ENCODE data around the gene RFNG.

Gene RFNG

DNA sequence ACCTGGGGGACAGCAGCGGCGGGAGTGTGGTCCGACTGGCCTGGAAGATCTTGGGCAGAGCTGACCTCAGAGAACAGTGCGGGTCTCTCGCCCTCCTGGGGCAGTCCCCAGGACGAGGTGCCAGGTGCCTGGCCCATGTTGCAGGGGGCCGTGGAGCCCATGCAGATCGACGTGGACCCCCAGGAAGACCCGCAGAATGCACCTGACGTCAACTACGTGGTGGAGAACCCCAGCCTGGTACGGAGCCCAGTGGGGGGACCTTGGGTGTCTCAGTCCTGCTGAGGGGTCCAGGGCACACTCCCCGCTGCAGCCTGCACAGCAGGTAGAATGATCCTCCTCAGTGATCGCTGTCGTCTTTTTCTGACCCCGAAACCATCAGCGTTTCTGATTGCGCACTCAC is 1.5 kb upstream of the RFNG start:
- in situ Hi-C loops (cut with MboI; ENCODE audit: low sequenced_read_pairs, unreplicated experiment): no loop called here
- TF ChIP-seq CTCF (IDR thresholded peaks at IDR 0.05; ENCODE audit: borderline replicate concordance, control extremely low read depth, extremely low read depth, insufficient read depth, missing control alignments): no peak
- DNase-seq (ENCODE audit: low spot score): no peak

DNA sequence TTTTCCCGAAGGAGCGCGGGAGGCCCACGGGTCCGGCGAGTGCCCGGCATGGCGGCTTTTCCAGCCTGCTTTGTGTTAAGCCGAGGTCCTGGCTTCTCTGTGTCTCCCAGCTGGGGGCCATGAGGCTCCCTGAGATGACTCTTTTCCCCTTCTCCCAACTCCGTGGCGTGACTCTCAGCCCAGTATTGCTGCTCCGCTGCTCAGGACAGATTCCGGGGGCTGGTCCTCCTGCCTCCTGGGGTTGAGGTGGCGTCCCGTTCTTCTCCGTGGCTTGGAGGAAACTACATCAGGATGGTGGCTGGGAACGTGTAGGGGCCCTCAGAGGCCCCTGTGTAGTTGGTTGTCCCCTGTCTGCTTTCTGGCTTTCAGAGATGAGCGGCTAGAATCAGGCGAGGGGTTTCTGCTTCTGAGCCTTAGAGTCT is 1.0 kb upstream of the RFNG start:
- in situ Hi-C loops (cut with MboI; ENCODE audit: low sequenced_read_pairs, unreplicated experiment): no loop called here
- TF ChIP-seq CTCF (IDR thresholded peaks at IDR 0.05; ENCODE audit: borderline replicate concordance, control extremely low read depth, extremely low read depth, insufficient read depth, missing control alignments): no peak
- DNase-seq (ENCODE audit: low spot score): no peak

DNA sequence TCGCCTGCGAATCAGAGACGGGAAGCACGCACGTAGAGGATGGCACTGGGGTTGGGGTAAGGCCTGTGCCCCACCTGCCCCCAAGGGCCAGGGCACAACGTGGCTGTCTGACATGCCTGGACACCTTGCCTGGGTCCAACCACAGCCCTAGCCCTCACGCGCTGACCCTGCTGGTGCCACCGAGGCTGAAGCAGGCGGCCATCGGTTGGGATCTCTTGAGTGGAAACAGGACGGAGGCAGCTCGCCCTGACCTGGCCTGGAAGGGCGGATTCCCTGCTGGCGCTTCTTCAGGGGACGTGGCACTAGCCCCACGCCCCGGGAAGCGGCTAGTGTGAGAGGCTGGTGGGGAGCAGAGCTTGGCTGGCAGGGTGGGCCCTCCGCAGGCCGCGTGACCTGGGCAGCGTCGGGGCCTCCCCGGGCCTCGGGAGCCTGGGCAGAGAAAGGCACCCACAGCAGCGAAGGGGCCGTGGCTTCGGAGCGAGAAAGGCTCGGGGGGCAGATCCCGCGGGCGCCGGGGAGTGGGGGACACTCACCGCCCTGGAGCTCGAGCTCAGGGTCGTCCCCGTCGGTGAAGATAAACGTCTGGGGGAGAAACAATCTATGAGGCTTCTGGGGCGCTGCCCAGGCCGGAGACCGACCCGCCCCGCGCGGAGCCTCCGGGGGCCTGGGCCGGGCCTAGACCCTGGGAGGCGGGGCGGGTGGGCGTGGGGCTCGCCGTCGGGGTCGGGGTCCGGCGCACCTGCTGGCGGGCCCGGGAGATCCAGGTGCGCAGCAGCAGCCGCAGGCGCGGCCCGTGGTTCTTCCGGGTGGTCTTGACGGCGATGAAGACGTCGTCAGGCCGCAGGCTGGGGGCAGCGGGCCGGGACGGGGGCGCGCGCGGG is 610 bp downstream of the RFNG start:
- DNase-seq (ENCODE audit: low spot score): no peak
- in situ Hi-C loops (cut with MboI; ENCODE audit: low sequenced_read_pairs, unreplicated experiment): no loop called here
- TF ChIP-seq CTCF (IDR thresholded peaks at IDR 0.05; ENCODE audit: borderline replicate concordance, control extremely low read depth, extremely low read depth, insufficient read depth, missing control alignments): no peak

- DNase-seq (ENCODE audit: low spot score): no peak
- in situ Hi-C loops (cut with MboI; ENCODE audit: low sequenced_read_pairs, unreplicated experiment): no loop called here
- no peak for TF ChIP-seq CTCF (IDR thresholded peaks at IDR 0.05; ENCODE audit: borderline replicate concordance, control extremely low read depth, extremely low read depth, insufficient read depth, missing control alignments)
These were observed 1.4 kb downstream of the RFNG start for GRCh38 chr17:82050152-82050760.

GRCh38 chr17:82049521-82049971 is 2.1 kb downstream of the RFNG start:
- no peak for DNase-seq (ENCODE audit: low spot score)
- no peak for TF ChIP-seq CTCF (IDR thresholded peaks at IDR 0.05; ENCODE audit: borderline replicate concordance, control extremely low read depth, extremely low read depth, insufficient read depth, missing control alignments)
- in situ Hi-C loops (cut with MboI; ENCODE audit: low sequenced_read_pairs, unreplicated experiment): no loop called here

GRCh38 chr17:82049106-82049505 is 2.5 kb downstream of the RFNG start:
- no peak for TF ChIP-seq CTCF (IDR thresholded peaks at IDR 0.05; ENCODE audit: borderline replicate concordance, control extremely low read depth, extremely low read depth, insufficient read depth, missing control alignments)
- in situ Hi-C loops (cut with MboI; ENCODE audit: low sequenced_read_pairs, unreplicated experiment): no loop called here
- no peak for DNase-seq (ENCODE audit: low spot score)
